BJ (cell line): ENCODE results near the gene HAUS6. TPM values are rescaled to one million over a fixed set of nuclear protein-coding genes. Genes with fewer than 3 reads are reported as not detected.
"Not testable (repeated sequence)": the region's sequence is repeated elsewhere in the genome, so short reads cannot be mapped to it uniquely, and the experiment has no call there.

Experiments
- CTCF ChIA-PET: fragments of 350-600 bp; formaldehyde crosslinking; extraction: SDS; loops from one replicate; lab custom pipeline; 2021; ENCODE audit warnings: antibody characterized with exemption, inconsistent platforms; lab: Yijun Ruan, JAX
- POLR2A ChIA-PET: fragments of 300-600 bp; sonication (Branson Sonifier 250); formaldehyde crosslinking; extraction: SDS; loops from one replicate; lab custom pipeline; 2021; ENCODE audit warnings: antibody characterized with exemption; lab: Charles Lee
- DNase-seq: peaks from one replicate; pipeline ENCODE4 v3.0.0-alpha.2; 2011; ENCODE audit warnings: low read depth
- H3K27me3 ChIP-seq: 2 replicates; pipeline ENCODE4 v1.6.0; 2011; ENCODE audit warnings: low read length; ENCODE audit not compliant: control insufficient read depth, insufficient read depth
- H3K36me3 ChIP-seq: 2 replicates; pipeline ENCODE4 v1.5.1; 2011; ENCODE audit warnings: low read length; ENCODE audit not compliant: control insufficient read depth, insufficient read depth
- H3K4me3 ChIP-seq: 2 replicates; pipeline ENCODE4 v1.5.1; 2011; ENCODE audit warnings: low read depth, mild to moderate bottlenecking, control low read depth, low read length
- CTCF ChIP-seq: IDR thresholded peaks from 2 replicates; pipeline ENCODE4 v1.5.1; 2011; ENCODE audit warnings: low read depth, mild to moderate bottlenecking, control low read depth, inconsistent platforms, low read length, moderate library complexity; ENCODE audit not compliant: insufficient read depth
- polyA plus RNA-seq: library from polyadenylated mRNA; depleted of rRNA; stranded (reverse); fragments of >200 nt; gene quantifications from 2 replicates; pipeline ENCODE4 v1.2.3, GENCODE V29; 2011

Gene HAUS6
- polyA plus RNA-seq, 1 experiment: 4.4 TPM

- no peak for TF ChIP-seq CTCF
- CTCF ChIA-PET: interaction anchor here (1.0 to 1.2 kb wide), 2 partner anchors 9 to 13 kb away, joined by 3 to 5 read pairs; no protein-coding TSS in a partner anchor
- no peak for DNase-seq
- H3K4me3 ChIP-seq: no peak overlapping the region
- POLR2A ChIA-PET: no interaction called here
- no peaks in the 10 kb centered on the region for H3K27me3 ChIP-seq
- H3K36me3 ChIP-seq: peaks cover 30% of the 10 kb centered on the region
Observed at GRCh38 chr9:19116107-19116790, 13.5 kb upstream of the HAUS6 start.

- CTCF ChIA-PET: interaction anchor here (1.4 kb wide), 1 partner anchor 59 kb away, joined by 3 read pairs; no protein-coding TSS in a partner anchor
- Histone ChIP-seq H3K27me3 (no peaks in the 10 kb centered on the region), H3K36me3 (peaks cover 20% of the 10 kb centered on the region), H3K4me3 (no peak overlapping the region)
- no peak for TF ChIP-seq CTCF
- POLR2A ChIA-PET: no interaction called here
- no peak for DNase-seq
Observed at GRCh38 chr9:19114680-19115270, 12.1 kb upstream of the HAUS6 start.

GRCh38 chr9:19113964-19114679, 11.4 kb upstream of the HAUS6 start:
- CTCF ChIA-PET: interaction anchor here (0.7 to 1.4 kb wide), 2 partner anchors 60 to 65 kb away, joined by 3 read pairs; no protein-coding TSS in a partner anchor
- DNase-seq: no peak
- no peaks in the 10 kb centered on the region for H3K27me3 ChIP-seq
- peaks cover 13% of the 10 kb centered on the region for H3K36me3 ChIP-seq
- POLR2A ChIA-PET: interaction anchor here (0.6 kb wide), 1 partner anchor 12 kb away, joined by 4 read pairs; no protein-coding TSS in a partner anchor
- TF ChIP-seq CTCF: no peak
- no peak overlapping the region for H3K4me3 ChIP-seq

- H3K27me3 ChIP-seq, DNase-seq, H3K4me3 ChIP-seq: not testable (repeated sequence)
- ChIA-PET CTCF (interaction anchor here (0.8 kb wide), 1 partner anchor 16 kb away, joined by 3 read pairs; no protein-coding TSS in a partner anchor), POLR2A (interaction anchor here (0.6 to 0.7 kb wide), 3 partner anchors 11 to 437 kb away, joined by 4 to 18 read pairs (median 7); no protein-coding TSS in a partner anchor)
- H3K36me3 ChIP-seq: peaks cover 12% of the 10 kb centered on the region
Observed at GRCh38 chr9:19113064-19113611, 10.4 kb upstream of the HAUS6 start.

- ChIA-PET CTCF (no interaction called here), POLR2A (no interaction called here)
- no peak for TF ChIP-seq CTCF
- no peaks in the 10 kb centered on the region for H3K27me3 ChIP-seq
- no peak overlapping the region for H3K4me3 ChIP-seq
- DNase-seq: no peak
- no peaks in the 10 kb centered on the region for H3K36me3 ChIP-seq
Observed at GRCh38 chr9:19108038-19108437, 5.3 kb upstream of the HAUS6 start.
